GM18517 (cell line): ENCODE data around the gene LNPEP.
"Not testable (repeated sequence)": the region's sequence is repeated elsewhere in the genome, so short reads cannot be mapped to it uniquely, and the experiment has no call there.

Source experiments
- ATAC-seq: cut with Tn5 transposase; IDR thresholded peaks from one replicate; pipeline ENCODE4 v1.9.1; 2021; ENCODE audit warnings: mild to moderate bottlenecking, moderate library complexity; ENCODE audit not compliant: unreplicated experiment

Gene LNPEP

DNA sequence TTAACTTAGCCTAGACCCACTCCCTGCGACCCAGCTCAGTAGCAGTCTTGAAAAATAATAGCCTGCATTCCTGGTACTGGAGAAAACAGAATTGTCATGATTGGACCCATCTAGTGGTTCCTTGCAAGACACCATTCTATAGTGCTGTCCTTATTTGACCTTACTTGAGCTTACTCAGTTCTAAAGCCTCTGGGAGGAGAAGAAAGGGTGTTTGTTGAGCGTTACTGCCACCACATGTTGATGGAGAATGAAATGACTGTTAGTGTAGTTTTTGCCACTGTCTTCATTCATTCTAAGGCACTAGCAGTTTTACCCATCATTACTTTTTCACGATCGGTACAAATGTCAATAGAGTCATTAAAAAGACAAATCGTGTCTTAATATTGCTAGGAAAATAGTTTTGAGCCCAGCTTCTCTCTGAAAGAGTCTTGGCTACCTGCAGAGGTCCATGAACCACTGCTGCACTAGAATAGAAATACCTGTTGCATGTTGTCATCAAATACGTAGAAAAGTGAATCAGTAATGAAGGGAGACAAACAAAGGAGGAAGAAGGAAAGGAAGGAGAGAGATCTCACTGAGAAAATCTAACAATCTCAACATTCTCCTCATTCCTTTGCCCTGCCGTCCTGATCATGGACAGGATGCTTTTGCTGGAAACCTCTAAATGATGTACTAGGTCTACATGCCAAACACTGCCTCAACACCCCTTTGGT is 110.5 kb downstream of the LNPEP start:
- no peak for ATAC-seq

DNA sequence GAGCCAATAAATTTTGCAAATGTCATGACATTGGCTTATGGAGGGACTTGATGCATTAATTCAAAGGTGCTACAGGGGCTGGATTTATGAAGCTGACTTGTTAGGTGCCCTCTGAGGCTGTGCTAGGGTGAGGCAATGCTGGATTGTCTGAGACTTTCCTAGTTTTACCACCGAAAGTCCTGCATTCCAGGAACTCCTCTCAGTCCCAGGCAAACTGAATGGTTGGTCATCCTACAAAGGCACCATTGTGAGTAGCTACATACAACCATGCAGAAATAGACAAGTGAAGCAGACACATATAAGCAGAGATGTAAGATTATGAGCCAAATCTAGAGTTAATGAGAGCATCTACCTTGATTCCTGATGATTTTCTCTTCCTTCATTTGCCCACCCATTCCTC is 111.2 kb downstream of the LNPEP start:
- ATAC-seq: no peak

DNA sequence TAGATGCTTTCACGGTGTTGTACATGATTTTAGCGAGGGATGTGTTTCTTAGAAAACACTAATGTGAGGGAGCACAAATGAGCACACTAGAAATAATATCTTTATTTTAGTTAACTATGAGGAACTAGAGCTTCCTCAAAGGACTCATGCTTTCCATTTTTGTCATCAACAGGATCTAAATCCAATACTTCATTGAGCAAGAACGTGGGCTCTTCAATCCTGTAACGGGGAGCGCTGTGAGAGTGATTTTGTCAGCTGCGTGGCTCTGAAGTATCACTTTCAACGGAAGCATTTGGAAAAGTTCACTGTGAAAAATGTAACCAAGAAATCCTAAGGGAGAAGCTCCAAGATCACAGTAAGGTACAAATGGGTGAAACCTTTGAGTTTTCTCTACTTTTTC is 113.3 kb downstream of the LNPEP start:
- ATAC-seq: no peak

DNA sequence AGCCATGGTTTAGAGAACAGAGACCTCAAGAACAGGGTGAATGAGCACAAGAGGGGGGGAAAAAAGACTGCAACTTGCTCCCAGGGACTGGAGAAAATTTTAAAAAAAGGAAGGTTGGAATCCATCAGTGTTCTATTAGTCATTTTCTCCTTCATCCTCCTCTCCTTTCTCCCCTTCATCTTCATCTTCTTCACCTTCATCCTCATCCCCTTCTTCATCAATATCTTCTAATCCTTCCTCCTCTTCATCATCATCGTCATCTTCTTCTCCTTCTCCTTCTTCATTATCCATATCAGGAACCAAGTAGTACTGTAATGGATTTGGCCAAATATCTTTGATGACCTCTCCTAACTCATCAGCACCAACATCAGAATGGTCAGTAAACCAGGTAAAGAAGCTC is 120.4 kb downstream of the LNPEP start:
- ATAC-seq: no peak

DNA sequence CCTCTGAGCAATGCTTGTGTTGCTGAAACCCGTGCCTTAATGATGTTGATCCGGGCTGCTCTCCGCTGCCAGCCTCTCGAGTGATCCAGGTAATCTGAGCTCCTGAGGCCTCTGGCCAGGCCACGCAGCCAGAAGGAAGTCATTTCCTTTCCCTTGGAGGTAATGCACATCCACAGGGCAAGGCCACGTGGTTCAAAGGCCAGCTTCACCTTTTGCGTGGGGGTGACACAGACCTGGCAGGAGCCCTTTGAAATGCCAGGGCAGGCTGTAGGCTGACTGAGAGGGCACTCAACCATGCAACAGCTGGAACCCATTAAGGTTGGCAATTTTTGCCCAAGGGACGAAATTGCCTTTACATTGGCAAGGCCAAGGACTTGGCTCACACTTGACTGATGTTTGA is 126.2 kb downstream of the LNPEP start:
- ATAC-seq: no peak

DNA sequence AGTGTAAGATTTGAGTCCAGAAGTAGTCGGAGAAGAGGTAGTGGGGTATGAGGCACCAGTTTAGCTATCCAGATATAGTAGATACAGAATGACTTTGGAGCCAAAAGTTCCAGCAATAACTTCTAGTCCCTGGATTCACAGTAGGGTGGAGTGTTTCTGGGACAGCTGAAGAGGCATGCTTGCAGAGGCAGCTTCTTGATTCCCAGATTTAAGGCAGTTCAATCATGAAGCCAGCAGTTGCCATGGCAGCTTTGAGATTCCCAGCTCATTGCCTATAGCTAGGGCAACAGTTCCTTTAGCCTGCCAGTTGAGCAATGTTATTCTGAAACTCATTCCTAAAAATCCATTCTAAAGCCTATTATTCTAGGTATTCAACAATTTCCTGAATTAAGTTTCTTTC is 127.4 kb downstream of the LNPEP start:
- ATAC-seq: no peak

DNA sequence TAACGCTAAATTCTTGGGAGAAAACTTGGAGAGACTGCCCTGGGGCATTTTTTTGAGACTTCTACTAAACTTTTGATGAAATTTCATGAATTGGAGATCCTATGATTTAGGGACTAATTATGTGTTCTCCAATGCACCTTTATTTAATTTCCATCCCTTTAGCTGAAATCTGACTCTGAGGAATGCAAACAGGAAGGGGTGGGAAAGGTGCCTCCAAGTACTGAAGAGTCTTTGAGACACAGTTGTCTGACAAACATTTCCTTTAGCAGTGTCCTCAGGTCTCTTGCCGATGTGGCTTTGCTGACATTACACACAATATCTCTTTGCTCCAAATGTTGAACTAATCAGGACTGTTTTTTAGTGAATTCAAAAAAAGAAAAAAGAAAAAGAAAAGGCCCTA is 129.6 kb downstream of the LNPEP start:
- no peak for ATAC-seq

DNA sequence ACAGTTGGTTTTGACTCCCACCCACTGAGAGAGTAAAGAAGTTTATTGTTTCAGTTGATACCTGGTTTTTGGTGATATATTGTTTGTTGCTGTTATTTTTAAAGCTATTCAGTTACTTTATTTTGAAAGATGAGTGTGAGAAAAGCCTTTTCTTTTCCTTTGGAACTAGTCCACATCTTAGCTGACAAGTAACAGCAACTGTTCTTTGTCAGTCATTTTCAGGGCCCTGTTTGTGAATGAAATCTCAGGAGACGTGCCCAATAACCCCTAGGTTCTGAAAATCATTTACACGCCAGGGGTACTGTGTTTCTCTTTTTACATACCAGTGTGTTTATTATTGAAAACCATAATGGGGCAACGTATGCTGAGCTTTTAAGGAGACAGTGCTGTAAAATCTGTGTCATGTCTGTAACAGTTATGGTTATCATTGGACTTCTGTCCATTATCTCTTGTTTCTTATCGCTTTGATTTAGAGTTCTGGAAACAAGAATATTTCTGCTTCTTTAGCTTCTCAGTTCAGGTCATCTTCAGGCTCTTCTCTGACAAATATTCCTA is 131.5 kb downstream of the LNPEP start:
- ATAC-seq: no peak

DNA sequence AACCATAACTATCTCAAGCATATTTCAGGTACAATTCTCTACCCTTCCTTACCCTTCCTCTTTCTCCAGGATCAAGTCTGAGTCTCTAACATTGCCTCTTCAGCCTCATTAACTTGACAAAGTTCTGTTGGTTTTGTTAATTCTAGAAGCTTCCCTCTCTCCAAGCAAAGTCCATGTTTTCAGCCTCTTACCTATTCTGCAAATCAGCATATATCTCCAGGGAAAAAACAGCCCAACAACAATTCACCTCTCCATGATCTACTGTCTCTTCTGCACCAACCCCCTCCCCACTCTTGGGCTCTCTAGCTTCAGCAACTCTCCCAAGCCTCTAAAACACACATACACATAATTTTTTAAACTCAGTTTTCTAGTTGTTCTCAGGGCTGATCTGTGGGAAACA is 134.4 kb downstream of the LNPEP start:
- no peak for ATAC-seq

DNA sequence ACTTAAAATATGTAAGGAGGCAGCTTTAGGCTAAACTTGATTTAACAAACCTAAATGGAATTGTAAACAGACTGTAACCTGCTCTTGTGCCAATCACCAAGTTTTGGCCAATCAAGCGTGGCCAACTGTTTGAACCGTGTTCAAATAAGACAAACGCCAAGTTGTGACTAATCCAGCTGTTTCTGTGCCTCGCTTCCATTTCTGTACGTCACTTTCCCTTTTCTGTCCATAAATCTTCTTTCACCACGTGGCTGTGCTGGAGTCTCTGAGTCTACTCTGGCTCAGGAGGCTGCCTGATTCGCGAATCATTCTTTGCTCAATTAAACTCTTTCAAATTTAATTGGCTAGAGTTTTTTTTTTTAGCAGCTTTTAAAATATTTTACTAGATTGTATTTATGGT is 135.2 kb downstream of the LNPEP start:
- ATAC-seq: no peak

DNA sequence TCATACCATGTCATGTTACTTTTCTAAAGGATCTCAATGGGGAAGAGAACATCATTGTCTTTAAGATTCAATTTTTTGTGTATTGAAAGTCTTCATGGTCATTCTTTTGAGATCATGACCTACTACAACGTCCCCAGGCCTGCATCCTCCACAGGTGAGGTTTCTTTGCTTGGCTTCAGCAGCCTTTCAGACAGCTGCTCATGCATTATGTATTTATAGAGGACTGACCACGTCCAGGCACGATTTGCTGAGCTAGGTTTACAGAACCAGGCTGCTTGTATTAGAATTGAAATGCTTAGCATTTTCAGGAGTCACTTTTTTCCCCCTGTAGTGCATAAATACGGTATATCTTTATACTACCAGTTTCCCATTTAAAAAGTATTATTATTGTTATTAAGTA is 136.1 kb downstream of the LNPEP start:
- no peak for ATAC-seq

DNA sequence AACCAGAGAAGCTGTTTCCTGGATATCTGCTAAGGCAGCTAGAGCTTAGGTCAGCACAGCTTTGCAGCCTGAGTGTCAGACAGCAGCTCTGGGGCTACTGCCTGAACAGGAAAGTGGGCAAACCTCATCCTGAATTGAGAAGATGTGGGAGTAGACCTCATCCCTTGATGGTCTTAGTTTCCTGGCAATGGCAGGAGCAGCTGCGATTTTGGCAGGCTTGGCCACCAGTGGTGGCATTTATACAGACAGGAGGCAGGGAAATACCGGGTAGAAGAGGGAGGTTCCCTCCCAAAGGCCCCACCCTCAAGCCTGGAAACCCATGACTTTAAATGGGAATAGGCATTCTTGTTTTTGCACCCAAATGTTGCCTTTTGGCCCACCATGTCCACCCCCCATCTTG is 136.8 kb downstream of the LNPEP start:
- no peak for ATAC-seq

DNA sequence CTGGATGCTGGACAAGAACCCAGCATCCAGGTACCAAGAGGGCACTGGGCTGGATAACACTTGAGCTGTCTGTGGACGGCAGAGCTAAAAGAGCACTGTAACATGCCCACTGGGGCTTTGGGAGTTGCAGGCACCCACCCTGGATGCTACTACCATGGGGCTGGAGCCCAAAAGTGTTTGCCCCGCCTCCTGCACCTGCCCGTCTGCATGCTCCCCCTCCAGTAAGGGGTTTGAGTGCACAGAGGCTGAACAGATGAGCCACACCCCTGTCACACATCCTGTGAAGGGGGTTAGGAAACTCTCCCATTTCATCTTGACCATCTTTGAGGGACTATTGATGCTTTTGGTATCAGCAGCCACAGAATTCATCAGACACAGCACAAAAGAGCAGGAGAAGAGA is 137.5 kb downstream of the LNPEP start:
- ATAC-seq: no peak

DNA sequence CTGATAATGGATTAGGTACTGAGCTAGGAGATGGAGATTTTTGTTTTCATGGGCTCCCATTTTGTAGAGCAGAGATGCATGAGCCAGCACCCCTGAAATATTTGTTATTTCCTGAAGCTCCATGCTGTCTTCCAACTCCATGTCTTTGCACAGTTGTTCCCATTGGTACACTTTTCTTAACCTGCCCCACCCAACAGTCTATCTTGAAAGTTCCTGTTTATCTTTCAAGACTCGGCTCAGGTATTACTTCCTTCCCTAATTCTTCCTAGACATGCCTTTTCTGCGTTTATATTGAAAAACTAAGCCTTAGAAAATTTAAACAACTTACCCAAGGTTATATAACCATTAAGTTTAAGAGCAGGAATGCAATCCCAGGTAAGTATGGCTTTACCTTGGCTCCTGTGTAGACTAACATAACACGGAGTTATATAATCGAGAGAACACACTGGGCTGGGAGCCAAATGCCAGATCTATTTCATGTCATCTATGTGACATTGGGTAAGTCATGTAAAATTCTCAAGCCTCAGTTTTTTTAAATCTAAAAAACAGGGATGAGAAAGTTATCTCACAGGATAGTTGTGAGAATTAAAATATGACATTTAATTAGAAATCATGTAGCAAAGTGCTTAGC is 139.1 kb downstream of the LNPEP start:
- no peak for ATAC-seq

DNA sequence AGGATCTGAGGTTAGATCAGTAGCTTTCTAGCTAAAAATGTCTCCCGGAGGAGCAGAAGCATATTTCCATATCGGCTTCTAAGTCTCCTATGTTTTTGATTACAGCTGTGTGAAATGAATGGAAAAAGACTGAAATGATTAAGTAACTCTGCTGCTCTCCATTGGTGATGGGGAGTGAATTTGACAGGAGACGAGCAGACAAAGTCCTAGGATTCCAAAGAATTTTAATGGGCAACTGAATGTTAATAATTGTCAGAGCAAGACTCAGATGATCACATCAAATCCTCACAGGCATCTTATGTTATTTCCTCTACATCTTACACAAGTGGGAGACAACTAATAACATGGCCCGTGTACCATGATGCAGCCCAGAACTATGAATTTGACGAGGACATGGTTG is 139.8 kb downstream of the LNPEP start:
- no peak for ATAC-seq

DNA sequence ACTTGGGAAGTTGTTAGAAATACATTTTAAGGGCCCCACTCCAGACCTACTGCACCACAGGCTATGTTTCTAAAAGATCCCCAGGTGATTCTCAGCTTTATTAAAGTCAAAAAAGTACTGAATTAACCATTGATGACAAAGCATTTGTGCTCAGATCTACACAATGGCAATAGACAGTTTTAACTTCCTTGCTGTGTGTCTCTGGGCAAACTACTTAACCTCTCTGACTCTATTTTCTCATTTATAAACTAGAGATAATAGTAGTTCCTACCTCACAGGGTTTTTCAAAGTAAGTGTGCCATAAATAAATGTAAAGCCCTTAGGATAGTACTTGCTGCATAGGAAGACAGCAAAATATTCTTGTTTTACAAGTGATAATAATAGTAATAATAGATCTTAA is 140.2 kb downstream of the LNPEP start:
- no peak for ATAC-seq

DNA sequence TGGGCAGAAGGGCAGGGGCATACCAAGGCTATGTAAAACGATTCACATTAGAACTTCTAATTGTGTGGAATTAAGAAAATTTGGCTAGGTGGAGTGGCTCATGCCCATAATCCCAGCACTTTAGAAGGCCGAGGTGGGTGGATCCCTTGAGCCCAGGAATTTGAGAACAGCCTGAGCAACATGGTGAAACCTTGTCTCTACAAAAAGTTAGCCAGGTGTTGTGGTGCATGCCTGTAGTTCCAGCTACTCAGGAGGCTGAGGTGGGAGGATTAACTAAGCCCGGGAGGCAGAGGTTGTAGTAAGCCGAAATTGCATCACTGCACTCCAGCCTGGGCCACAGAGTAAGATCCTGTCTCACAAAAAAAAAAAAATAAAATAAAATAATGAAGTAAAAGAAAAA is 141.4 kb downstream of the LNPEP start:
- no peak for ATAC-seq

DNA sequence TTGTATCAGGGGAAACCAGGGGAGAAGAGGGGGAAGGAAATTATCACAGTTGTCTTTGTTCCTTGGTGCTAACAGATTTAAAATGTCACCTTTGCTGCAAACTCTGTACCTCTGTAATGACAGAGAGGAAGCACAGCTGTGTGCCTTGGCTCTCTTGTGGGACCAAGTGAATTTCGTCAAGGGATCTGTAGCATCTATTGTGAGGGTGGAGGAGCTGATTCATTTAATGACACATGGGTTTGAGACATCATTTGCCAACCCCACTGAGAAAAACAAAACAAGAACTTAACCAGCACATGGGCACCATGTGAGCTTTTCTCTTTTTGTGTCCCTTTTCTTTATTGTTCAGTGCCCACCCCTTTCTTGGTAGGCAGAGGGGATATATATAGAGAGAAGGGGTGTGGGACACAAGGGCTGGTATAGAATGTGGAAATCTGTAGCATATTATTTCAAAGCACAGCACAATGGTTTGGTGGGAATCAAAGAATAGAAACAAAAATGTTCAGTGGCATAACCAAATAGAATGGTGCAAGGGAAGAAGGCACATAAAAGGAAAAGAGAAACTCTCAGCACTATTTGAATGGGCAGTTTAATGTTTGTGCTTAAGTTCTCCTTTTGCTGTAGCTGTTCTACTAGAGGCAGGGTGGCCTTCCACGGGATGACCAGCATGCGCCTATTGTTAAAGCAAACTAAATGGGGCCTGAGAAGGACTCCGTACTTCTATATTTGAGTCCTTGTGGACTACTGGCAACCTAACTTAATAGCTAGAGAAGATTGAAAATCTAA is 143.3 kb downstream of the LNPEP start:
- no peak for ATAC-seq

DNA sequence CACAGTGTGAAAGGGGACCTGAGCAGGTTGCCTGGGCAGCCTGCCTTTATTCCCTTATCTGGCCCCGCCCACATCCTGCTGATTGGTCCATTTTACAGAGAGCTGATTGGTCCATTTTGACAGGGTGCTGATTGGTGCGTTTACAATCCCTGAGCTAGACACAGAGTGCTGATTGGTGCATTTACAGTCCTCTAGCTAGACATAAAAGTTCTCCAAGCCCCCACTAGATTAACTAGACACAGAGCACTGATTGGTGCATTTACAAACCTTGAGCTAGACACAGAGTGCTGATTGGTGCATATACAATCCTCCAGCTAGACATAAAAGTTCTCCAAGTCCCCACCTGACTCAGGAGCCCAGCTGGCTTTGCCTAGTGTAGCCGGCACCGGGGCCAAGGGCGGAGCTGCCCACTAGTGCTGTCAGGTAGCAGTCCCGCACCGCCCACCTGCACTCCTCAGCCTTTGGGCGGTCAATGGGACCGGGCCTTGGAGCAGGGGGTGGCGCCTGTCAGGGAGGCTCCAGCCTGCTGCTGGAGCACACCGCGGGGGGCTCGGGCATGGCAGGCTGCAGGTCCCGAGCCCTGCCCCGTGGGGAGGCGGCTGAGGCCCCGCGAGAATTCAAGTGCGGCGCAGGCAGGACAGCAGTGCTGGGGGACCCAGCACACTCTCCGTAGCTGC is 149.0 kb downstream of the LNPEP start:
- not testable (repeated sequence) for ATAC-seq

DNA sequence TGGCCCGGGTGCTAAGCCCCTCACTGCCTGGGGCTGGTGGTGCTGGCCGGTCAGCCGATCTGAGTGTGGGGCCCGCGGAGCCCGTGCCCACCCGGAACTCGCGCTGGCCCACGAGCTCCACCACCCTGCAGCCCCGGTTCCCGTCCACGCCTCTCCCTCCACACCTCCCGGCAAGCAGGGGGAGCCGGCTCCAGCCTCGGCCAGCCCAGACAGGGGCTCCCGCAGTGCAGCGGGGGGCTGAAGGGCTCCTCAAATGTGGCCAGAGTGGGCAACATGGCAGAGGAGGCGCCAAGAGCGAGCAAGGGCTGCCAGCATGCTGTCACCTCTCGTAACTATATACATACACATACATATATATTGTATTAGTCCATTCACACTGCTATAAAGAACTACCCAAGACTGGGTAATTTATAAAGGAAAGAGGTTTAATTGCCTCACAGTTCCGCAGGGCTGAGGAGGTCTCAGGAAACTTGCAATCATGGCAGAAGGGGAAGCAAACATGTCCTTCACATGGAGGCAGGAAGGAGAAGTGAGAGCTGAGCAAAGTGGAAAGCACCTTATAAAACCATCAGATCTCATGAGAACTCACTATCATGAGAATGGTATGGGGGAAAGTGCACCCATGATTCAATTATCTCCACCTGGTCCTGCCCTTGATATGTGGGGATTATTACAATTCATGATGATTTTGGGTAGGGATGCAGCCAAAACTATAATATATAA is 149.7 kb downstream of the LNPEP start:
- no peak for ATAC-seq
